ENCODE data around the gene ZNF423. TPM values are rescaled to one million over a fixed set of nuclear protein-coding genes. Genes with fewer than 3 reads are reported as not detected.
A peak's percentile ranks its signal among the peaks of the same experiment; 100 is the strongest.

Gene ZNF423
- total RNA-seq, 2 donors from 2014 or later = not detected

GRCh38 chr16:49446805-49447204 is 409.1 kb downstream of the ZNF423 start:
- Mint-ChIP-seq H3K4me1 (ENCODE audit: low read depth) (peaks cover 11% of the 10 kb centered on the region), H3K4me3 (no peak overlapping the region), H3K27ac (no peak overlapping the region), H3K27me3 (ENCODE audit: low read depth) (no peaks in the 10 kb centered on the region), H3K36me3 (ENCODE audit: insufficient read depth in 2 of 2) (no peaks in the 10 kb centered on the region), H3K9me3 (no peaks in the 10 kb centered on the region)
- no peak for DNase-seq
- no peak for ATAC-seq (replicated peaks in 1 of 2)

- H3K4me1 Mint-ChIP-seq (ENCODE audit: low read depth) = peaks cover 22% of the 10 kb centered on the region
- ATAC-seq (replicated peaks in 1 of 2) (no peak), DNase-seq (no peak)
- no peak overlapping the region for H3K27ac Mint-ChIP-seq
- no peaks in the 10 kb centered on the region for H3K36me3 Mint-ChIP-seq (ENCODE audit: insufficient read depth in 2 of 2)
- H3K4me3 Mint-ChIP-seq = no peak overlapping the region
- H3K9me3 Mint-ChIP-seq = no peaks in the 10 kb centered on the region
- no peaks in the 10 kb centered on the region for H3K27me3 Mint-ChIP-seq (ENCODE audit: low read depth)
Measured at GRCh38 chr16:49443576-49443975, 412.3 kb downstream of the ZNF423 start.

- no peak for DNase-seq
- peaks cover 22% of the 10 kb centered on the region for H3K4me1 Mint-ChIP-seq (ENCODE audit: low read depth)
- H3K9me3 Mint-ChIP-seq = no peaks in the 10 kb centered on the region
- H3K27me3 Mint-ChIP-seq (ENCODE audit: low read depth) = no peaks in the 10 kb centered on the region
- H3K4me3 Mint-ChIP-seq = no peak overlapping the region
- H3K27ac Mint-ChIP-seq = no peak overlapping the region
- ATAC-seq (replicated peaks in 1 of 2) = no peak
- no peaks in the 10 kb centered on the region for H3K36me3 Mint-ChIP-seq (ENCODE audit: insufficient read depth in 2 of 2)
Measured at GRCh38 chr16:49442805-49443204, 413.1 kb downstream of the ZNF423 start.

GRCh38 chr16:49441366-49441780 is 414.5 kb downstream of the ZNF423 start:
- peaks cover 22% of the 10 kb centered on the region for H3K4me1 Mint-ChIP-seq (ENCODE audit: low read depth)
- peak overlapping the region; percentile 43 for H3K27ac Mint-ChIP-seq
- H3K36me3 Mint-ChIP-seq (ENCODE audit: insufficient read depth in 2 of 2) = no peaks in the 10 kb centered on the region
- ATAC-seq (replicated peaks in 1 of 2) = peak; percentile 95 to 98
- no peaks in the 10 kb centered on the region for H3K9me3 Mint-ChIP-seq
- no peaks in the 10 kb centered on the region for H3K27me3 Mint-ChIP-seq (ENCODE audit: low read depth)
- H3K4me3 Mint-ChIP-seq = peak overlapping the region; percentile 53 to 64
- DNase-seq = peak; percentile 69 to 70

GRCh38 chr16:49440156-49441065 is 415.5 kb downstream of the ZNF423 start:
- H3K27ac Mint-ChIP-seq = peak overlapping the region; percentile 43
- H3K9me3 Mint-ChIP-seq = no peaks in the 10 kb centered on the region
- no peaks in the 10 kb centered on the region for H3K36me3 Mint-ChIP-seq (ENCODE audit: insufficient read depth in 2 of 2)
- H3K4me3 Mint-ChIP-seq = peak overlapping the region in 1 of 2 donors; percentile 64
- peaks cover 22% of the 10 kb centered on the region for H3K4me1 Mint-ChIP-seq (ENCODE audit: low read depth)
- H3K27me3 Mint-ChIP-seq (ENCODE audit: low read depth) = no peaks in the 10 kb centered on the region
- ATAC-seq (replicated peaks in 1 of 2) (no peak), DNase-seq (no peak)

GRCh38 chr16:49439676-49440075 is 416.2 kb downstream of the ZNF423 start:
- ATAC-seq (replicated peaks in 1 of 2) = no peak
- no peak for DNase-seq
- no peak overlapping the region for H3K27ac Mint-ChIP-seq
- H3K4me3 Mint-ChIP-seq = no peak overlapping the region
- no peaks in the 10 kb centered on the region for H3K27me3 Mint-ChIP-seq (ENCODE audit: low read depth)
- no peaks in the 10 kb centered on the region for H3K36me3 Mint-ChIP-seq (ENCODE audit: insufficient read depth in 2 of 2)
- no peaks in the 10 kb centered on the region for H3K9me3 Mint-ChIP-seq
- H3K4me1 Mint-ChIP-seq (ENCODE audit: low read depth) = peaks cover 22% of the 10 kb centered on the region

- Mint-ChIP-seq H3K27ac (no peak overlapping the region), H3K27me3 (ENCODE audit: low read depth) (no peaks in the 10 kb centered on the region), H3K9me3 (no peaks in the 10 kb centered on the region), H3K36me3 (ENCODE audit: insufficient read depth in 2 of 2) (no peaks in the 10 kb centered on the region), H3K4me1 (ENCODE audit: low read depth) (peaks cover 22% of the 10 kb centered on the region), H3K4me3 (no peak overlapping the region)
- DNase-seq (no peak), ATAC-seq (replicated peaks in 1 of 2) (no peak)
Measured at GRCh38 chr16:49439050-49439449, 416.9 kb downstream of the ZNF423 start.

Other genes with a start within 250 kb of the ZNF423 start
- gene CNEP1R1, start 169.1 kb upstream of the ZNF423 start, total RNA-seq = 10 to 100 TPM; 28.6 to 30.8 TPM
- 10 to 100 TPM; 19.5 to 19.6 TPM for gene HEATR3, start 209.9 kb upstream of the ZNF423 start, total RNA-seq

All from activated T-cell treated with anti-CD3 and anti-CD28 coated beads, Interleukin-2, amount 50 U/mL, for 72 hours (primary cell).